SK-N-MC (cell line): Measurements from ENCODE around the gene NFS1.

Source experiments
- EZH2 ChIP-seq: fragments of 200-600 bp; sonication (generic); IDR thresholded peaks from one replicate; pipeline ENCODE4 v1.6.1; 2017; ENCODE audit warnings: antibody characterized with exemption
- FOXP2 ChIP-seq: optimal IDR thresholded peaks from 2 replicates; pipeline ENCODE3; 2011; ENCODE audit warnings: mild to moderate bottlenecking, moderate library complexity; ENCODE audit not compliant: insufficient read depth; ENCODE audit errors: extremely low read length, control extremely low read depth
- POLR2AphosphoS5 ChIP-seq: IDR thresholded peaks from 2 replicates; pipeline ENCODE4 v1.6.1; 2012; ENCODE audit warnings: mild to moderate bottlenecking, low read depth, low read length, borderline replicate concordance

DNA sequence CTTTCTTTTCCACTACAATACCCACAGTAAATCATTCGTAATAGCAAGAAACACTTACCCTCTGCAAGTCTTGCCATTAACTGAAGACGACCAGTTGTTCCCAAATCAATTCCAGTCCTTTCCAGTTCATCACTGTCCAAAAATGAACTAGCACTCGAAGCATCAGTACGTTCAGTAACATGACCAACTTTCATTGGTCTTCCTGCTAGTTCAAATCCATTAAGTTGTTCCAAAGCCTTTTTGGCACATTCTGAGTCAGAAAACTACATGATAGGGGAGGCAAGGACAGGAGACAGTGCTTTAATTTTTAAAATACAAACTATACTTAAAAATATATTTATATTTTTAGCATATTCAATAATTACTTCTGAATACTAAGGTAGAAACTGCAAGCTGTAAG, 15.0 kb upstream of the NFS1 start:
- TF ChIP-seq EZH2, result no peak
- TF ChIP-seq POLR2AphosphoS5, result no peak; the same call in 1 of the 2 replicates
- TF ChIP-seq FOXP2, result no peak
